ENCODE results near the gene OLFML2A.
A peak's percentile ranks its signal among the peaks of the same experiment; 100 is the strongest.

The OLFML2A gene

GRCh38 chr9:124760719-124761118 is 16.2 kb upstream of the OLFML2A start:
- no peak for DNase-seq
- intact Hi-C loops (cut with DNase I) = loop anchor here (10.0 kb wide), 1 partner anchor 46 kb away; no protein-coding TSS in a partner anchor

- intact Hi-C loops (cut with DNase I) = loop anchor here (10.0 kb wide), 1 partner anchor 46 kb away; no protein-coding TSS in a partner anchor
- no peak for DNase-seq
These were observed 15.7 kb upstream of the OLFML2A start for GRCh38 chr9:124761196-124761595.

GRCh38 chr9:124761710-124762109 is 15.2 kb upstream of the OLFML2A start:
- DNase-seq = no peak
- intact Hi-C loops (cut with DNase I) = loop anchor here (10.0 kb wide), 1 partner anchor 47 kb away; no protein-coding TSS in a partner anchor

- no peak for DNase-seq
- intact Hi-C loops (cut with DNase I) = loop anchor here (10.0 kb wide), 1 partner anchor 48 kb away; no protein-coding TSS in a partner anchor
These were observed 14.3 kb upstream of the OLFML2A start for GRCh38 chr9:124762633-124763032.

GRCh38 chr9:124764774-124765438 is 12.0 kb upstream of the OLFML2A start:
- intact Hi-C loops (cut with DNase I) = loop anchor here (10.0 kb wide), 1 partner anchor 50 kb away; no protein-coding TSS in a partner anchor

GRCh38 chr9:124765439-124765835 is 11.5 kb upstream of the OLFML2A start:
- no peak for DNase-seq
- intact Hi-C loops (cut with DNase I) = loop anchor here (10.0 kb wide), 1 partner anchor 51 kb away; no protein-coding TSS in a partner anchor

More at GRCh38 chr9:124764774-124765438, 12.0 kb upstream of the OLFML2A start:
- no peak for DNase-seq

DNA sequence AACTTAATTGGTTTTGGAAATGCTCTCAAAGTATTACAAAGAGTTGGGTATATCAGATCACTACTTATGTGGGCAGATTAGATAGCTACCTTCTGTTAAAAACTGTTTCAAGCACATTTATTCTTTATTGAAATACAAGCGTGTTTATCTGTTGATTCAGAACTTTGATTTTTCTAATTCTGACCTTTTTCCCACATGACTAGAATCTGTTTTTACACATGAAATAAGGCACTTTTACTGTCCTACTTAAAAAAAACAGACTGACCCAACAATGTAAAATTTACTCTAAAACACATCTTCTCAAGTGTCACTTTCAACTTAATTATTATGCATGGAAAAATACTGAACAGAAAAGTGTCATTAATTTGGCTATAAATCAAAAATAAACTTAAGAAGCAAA is 10.6 kb upstream of the OLFML2A start:
- intact Hi-C loops (cut with DNase I) = loop anchor here (10.0 kb wide), 1 partner anchor 52 kb away; no protein-coding TSS in a partner anchor
- no peak for DNase-seq

GRCh38 chr9:124766815-124767554 is 9.9 kb upstream of the OLFML2A start:
- intact Hi-C loops (cut with DNase I) = loop anchor here (10.0 kb wide), 1 partner anchor 52 kb away; no protein-coding TSS in a partner anchor
- DNase-seq = no peak

DNA sequence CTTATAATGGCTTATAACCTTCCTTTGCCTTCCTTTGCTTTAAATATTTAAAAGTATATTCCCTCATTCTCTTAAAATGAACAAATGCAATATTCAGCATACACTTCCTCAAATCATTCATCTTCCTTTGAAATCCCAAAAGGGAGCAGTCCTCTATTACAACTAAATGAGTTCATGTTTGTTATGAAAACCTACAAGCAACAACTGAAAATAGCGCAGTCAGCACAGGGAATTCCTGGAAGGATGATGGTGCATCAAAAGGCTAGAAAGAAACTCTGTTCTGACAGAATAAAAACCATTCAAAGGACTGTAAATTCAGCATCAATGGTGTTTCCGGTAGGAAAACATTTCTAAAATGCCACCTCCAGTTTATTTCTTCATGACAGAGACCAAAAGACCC is 9.1 kb upstream of the OLFML2A start:
- DNase-seq = no peak
- intact Hi-C loops (cut with DNase I) = loop anchor here (10.0 kb wide), 1 partner anchor 53 kb away; no protein-coding TSS in a partner anchor

GRCh38 chr9:124768334-124768733 is 8.6 kb upstream of the OLFML2A start:
- intact Hi-C loops (cut with DNase I) = loop anchor here (10.0 kb wide), 1 partner anchor 54 kb away; no protein-coding TSS in a partner anchor

DNA sequence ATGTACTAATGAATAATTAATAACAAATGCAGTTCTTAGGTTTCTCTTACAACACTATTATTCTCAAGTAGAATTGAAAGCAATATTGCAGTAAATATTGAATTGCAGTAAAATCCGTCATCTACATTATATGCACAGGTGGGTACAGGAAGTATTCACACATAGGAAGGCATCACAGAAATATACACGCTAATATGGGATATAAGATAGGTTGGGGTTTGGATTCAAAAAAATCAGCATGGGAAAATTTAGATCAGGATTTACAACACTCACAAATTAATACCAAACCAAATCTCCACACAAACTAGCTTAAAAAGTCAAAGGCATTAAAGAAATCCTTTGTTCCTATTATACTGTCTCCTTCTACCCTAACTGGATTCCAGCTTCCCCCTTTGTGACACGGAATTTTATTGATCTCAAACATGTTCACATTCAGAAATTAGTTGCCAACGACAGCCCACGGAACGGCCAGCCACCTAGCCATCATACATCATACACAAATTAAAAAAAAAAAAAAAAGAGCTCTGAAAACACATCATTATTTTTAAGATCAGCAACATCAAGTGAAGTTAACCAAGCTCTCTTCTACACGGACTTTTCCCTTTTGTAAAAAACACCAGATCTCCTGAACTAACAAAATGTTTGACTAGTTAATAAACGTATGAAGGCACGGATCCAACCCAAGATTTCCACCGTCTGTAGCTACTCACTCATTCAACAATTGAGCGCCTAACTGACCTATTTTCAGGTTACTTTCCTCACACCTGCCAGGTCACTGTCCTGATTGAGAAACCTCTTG is 8.0 kb upstream of the OLFML2A start:
- DNase-seq = no peak
- intact Hi-C loops (cut with DNase I) = loop anchor here (10.0 kb wide), 1 partner anchor 54 kb away; no protein-coding TSS in a partner anchor

More at GRCh38 chr9:124768334-124768733, 8.6 kb upstream of the OLFML2A start:
- no peak for DNase-seq

- DNase-seq = peak in 1 of 10 donors; percentile 78
- intact Hi-C loops (cut with DNase I) = loop anchor here (2.0 to 10.0 kb wide), 3 partner anchors 55 to 375 kb away; partner anchors contain the start of genes GOLGA1 and SCAI
These were observed 7.2 kb upstream of the OLFML2A start for GRCh38 chr9:124769549-124770358.

GRCh38 chr9:124770359-124771020 is 6.4 kb upstream of the OLFML2A start:
- intact Hi-C loops (cut with DNase I) = loop anchor here (2.0 to 10.0 kb wide), 2 partner anchors 170 to 374 kb away; partner anchors contain the start of genes GOLGA1 and SCAI
- peak in 2 of 10 donors; percentile 50 to 67 for DNase-seq

- intact Hi-C loops (cut with DNase I) = loop anchor here (2.0 to 10.0 kb wide), 2 partner anchors 170 to 374 kb away; partner anchors contain the start of genes GOLGA1 and SCAI
- peak; percentile 91 to 99 (median 94) for DNase-seq
These were observed 5.7 kb upstream of the OLFML2A start, which contains the start of gene NR6A1 for GRCh38 chr9:124771021-124771866. Gene NR6A1 (minus strand): TSS chr9:124771311.

GRCh38 chr9:124771867-124772679 is 4.9 kb upstream of the OLFML2A start:
- intact Hi-C loops (cut with DNase I) = loop anchor here (1.0 to 10.0 kb wide), 3 partner anchors 81 to 373 kb away; partner anchors contain the start of genes GOLGA1, SCAI and WDR38
- DNase-seq = peak; percentile 57 to 95 (median 69)

- peak in 2 of 10 donors; percentile 19 to 60 for DNase-seq
- intact Hi-C loops (cut with DNase I) = loop anchor here (1.0 to 10.0 kb wide), 2 partner anchors 80 to 372 kb away; partner anchors contain the start of genes SCAI and WDR38
These were observed 4.1 kb upstream of the OLFML2A start for GRCh38 chr9:124772877-124773276.

Measured in posterior cingulate gyrus (tissue), 11 donors.